HG02588 (cell line): ENCODE results near the gene DUSP15.
"Not testable (repeated sequence)": the region's sequence is repeated elsewhere in the genome, so short reads cannot be mapped to it uniquely, and the experiment has no call there.

Experiments used
- ATAC-seq: cut with Tn5 transposase; IDR thresholded peaks from one replicate; pipeline ENCODE4 v1.9.1; 2021; ENCODE audit warnings: mild to moderate bottlenecking, moderate library complexity; ENCODE audit not compliant: unreplicated experiment

Gene DUSP15

DNA sequence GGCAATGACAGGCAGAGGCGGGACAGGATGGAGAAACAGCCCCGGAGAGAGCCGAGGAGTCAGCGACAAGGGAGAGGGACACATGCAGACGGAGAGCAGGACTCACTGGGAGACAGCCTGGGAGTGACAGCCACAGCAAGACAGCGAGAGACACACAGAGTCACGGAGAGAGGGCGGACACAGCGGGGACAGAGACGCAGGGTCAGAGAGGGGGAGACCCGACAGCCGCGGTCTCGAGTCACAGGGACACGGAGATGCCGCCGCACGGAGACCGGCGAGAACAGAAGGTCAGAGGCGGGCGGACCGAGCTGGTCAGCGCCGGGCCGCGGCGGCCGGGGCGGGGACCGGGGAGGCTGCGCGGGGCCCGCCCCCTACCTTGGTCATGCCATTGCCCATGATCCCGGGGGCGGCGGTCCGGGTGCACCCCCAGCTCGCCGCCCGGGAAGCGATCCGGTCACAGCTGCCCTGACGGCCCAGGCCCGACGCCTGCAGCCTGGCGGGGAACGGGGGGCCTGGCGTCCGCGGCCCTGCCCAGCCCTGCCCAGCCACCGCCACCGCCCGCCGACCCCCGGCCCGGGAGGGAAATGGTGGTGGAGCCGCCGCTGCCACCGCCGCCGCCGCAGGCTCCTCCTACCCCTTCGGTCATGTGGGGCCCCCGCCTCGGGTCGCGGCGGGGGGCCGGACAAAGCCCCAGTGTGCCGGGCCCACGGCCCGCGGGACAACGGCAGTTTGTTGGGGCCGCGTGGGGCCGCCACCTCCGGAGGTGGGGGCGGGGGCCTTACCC, at the start of gene DUSP15, which contains the start of gene TTLL9:
DUSP15 (minus strand) TSS at position 586 of the 784 bp plus-strand sequence; CDS start at position 396, 190 bp downstream.
TTLL9 (plus strand) TSS at position 693 of the 784 bp plus-strand sequence. CDS start 493 bp downstream, outside the sequence.
- ATAC-seq = no peak

DNA sequence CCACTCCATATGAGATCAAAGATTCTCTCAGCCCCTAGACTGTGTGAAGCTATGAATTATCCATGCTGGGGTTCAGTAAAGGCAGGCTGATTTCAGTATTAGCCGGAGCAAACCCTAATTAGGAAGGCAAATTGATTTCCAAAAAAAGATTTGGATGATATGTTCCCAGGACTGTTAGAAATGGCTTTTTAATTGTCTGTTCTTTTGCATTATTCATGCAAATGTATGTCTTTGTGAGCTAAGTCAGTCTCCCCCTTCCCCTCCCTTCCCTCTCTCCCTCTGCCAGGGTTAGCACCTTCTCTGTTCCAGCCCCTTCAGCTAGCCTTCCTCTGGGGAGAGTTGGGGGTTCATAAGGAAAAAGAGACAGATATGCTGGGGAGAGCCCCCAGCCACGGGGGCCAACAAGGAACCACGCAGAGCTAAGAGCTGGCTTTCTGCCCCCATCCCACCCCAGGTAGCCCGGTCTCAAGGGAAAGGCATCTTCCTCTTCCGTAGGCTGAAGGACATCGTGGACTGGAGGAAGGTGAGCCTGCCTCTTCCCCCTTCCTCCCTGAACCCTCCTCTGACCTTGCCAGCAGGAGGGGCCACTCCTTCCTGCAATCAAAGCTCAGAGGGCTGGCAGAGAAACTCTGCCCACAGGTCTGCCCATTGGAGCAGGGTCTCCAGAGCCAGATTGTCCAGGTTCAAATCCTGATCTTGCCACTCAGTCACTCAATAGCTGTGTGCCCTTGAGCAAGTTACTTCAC, 49.3 kb upstream of the DUSP15 start:
- ATAC-seq = no peak

GRCh38 chr20:31918466-31919105, 48.3 kb upstream of the DUSP15 start:
- no peak for ATAC-seq

DNA sequence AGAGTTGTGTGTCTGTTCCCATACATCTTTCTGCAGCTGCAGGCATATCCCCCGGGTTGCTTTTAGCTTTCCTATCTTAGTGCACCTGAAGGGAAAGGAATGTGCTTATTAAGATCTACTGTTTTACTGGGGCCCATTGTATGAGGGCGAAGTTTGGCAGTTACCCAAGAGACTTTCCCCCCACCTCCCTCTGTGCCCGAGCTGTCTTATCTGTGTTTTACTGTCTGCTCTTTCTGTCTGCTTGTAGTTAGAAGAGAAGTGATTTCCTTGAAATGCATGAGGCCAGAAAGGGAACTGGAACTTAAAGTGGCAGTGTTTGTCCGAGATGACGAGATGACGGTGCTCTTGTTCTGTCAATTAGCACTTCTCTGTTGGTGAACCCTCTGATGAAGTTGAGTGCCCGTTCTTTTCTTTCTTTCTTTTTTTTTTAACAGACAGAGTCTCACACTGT, 47.7 kb upstream of the DUSP15 start:
- not testable (repeated sequence) for ATAC-seq

DNA sequence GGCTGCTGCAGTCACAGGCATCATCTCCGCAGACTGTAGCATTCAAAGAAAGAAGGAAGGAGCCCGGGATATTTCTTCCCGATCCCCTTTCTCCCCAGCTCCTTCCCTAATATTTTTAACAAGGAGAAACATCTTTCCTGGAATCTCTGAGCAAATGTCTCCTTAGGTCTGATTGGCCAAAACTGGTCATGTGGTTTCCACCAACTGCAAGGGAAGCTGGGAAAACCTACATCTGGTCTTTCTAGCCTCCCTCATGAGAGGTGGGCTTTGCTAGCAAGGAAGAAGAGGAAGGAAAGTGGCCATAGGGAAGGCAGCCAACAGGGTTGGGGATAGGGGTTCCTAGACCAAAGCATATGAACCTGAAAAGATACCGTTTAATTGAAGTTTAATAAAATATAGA, 46.4 kb upstream of the DUSP15 start:
- no peak for ATAC-seq

- no peak for ATAC-seq
Measured at GRCh38 chr20:31915491-31916280, 45.4 kb upstream of the DUSP15 start.

DNA sequence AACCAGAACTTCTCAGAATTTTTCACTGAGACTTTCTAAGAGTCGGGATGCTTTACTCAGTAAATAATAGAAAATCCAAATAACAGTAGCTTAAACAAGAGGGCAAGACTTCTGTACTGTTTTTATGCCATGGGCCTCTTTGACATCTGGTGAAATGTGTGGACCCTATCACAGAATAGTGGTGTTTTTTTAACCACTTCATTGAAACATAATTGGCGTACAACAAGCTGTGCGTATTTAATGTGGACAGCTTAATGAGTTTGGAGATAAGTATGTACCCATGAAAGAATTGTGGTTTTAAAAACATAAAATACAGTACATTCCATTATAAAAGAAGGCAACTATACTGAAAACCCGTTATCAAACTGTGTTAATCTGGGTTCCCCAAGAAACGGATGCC, 43.8 kb upstream of the DUSP15 start:
- no peak for ATAC-seq

DNA sequence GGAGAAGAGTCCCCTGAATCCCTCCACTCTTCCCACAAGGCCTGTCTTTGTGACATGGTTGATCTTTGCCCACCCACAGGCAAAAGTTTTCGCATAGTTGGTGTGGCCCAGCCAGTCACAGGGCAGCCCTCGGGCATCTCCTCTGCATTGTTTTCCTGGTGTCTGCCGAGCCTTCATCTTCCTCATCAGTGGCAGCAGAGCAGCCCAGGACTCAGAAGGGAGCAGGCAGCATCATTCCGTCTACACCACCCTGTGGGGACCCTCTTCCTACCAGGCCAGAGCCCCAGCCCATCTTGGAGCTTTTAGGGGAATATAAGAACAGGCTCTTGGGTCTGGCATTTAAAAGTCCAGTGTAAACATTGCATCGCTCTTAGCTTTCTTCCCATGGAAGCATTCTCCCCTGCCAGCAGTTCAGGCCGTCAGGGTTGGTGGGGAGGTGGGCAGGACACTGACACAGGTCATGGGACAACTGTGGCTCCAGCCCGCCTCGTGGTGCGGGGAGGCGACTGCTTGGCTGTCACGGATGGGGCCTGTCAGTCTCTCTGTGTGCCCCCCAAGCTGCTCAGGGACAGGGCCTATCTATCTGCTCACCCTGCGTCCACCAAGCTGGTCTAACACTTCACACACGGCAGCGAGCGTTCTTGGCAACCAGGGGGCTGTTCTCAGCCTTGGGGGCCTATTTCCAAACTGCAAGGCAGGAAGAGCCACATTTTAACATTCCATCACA, 43.3 kb upstream of the DUSP15 start:
- no peak for ATAC-seq

GRCh38 chr20:31910071-31910803, 39.9 kb upstream of the DUSP15 start:
- no peak for ATAC-seq

DNA sequence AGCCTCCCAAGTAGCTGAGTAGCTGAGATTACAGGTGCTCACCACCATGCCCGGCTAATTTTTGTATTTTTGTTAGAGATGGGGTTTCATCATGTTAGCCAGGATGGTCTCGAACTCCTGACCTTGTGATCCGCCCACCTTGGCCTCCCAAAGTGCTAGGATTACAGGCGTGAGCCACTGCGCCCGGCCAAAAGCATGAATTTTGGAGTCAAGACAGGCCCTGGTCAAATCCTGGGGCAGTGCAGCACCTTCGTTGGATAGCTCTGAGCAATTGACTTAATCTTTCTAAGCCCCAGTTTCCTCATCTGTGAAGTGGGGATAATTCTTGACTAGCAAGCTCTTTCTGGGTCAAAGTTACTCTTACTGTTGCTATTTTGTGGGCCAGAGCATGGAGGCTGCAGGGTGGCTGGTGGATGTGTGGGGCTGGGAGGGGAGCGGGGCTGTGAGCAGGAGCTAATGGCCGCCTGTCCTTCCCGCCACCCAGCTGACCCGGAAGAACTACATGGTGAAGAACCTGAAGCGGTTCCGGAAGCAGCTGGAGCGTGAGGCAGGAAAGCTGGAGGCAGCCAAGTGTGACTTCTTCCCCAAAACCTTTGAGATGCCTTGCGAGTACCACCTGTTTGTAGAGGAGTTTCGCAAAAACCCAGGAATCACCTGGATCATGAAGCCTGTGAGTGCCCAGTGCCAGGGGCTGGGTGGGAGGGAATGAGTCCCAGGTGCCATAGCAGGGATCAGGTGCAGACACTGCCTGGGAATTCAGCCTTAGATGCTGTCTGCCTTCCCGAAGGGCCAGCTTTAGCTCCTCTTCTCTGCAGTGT, 39.1 kb upstream of the DUSP15 start:
- ATAC-seq = no peak

- ATAC-seq = no peak
Measured at GRCh38 chr20:31908424-31908823, 38.1 kb upstream of the DUSP15 start.

DNA sequence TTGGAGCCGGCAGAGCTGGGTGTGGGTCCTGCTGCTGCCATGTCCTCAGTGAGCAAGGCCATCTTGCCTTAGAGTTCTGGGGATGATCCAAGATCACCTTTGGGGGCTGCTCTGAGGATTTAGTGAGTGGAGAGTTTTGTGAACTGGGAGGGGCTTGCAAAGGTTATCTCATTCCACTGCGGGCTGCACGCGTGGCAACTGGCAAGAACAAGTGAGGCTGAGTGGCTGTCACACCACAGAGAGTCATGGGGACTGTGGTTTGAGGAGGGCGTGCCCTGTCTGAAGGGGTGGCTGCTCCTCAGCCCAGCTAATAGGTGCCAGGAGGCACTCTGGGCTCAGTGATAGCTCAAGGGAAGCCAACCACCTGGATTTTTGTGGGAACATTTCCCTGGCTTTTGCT, 37.7 kb upstream of the DUSP15 start:
- no peak for ATAC-seq

GRCh38 chr20:31907046-31907445, 36.7 kb upstream of the DUSP15 start:
- no peak for ATAC-seq

- ATAC-seq = no peak
Measured at GRCh38 chr20:31906001-31906400, 35.7 kb upstream of the DUSP15 start.

DNA sequence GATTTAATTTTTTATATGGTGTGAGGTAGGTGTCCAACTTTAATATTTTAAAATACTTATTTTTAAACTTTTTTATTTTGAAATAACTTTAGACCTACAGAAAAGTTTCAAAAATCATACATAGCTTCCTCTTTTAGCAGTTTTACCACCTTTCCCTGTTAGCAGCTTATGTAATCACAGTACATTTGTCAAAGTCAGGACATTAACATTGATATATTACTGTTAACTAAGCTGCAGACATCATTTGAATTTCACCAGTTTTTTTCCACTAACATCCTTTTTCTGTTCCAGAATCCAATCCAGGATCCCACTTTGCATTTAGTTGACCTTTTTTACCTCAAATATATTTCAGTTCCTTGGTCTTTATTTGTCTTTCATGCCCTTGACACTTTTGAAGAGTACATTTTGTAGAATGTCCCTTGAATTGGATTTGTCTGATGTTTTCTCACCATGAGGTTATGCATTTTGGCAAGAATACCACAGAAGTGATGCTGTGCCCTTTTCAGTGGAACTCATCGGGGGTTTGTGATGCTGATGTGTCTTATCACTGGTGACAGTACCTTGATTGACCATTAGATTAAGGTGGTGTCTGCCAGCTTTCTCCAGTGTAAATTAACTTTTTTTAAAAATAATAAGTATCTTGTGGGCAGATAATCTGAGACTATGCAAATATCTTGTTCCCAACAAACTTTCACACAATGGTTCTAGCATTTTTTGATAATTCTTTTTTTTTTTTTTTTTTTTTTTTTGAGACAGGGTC, 33.5 kb upstream of the DUSP15 start:
- ATAC-seq = no peak

GRCh38 chr20:31901615-31902014, 31.3 kb upstream of the DUSP15 start:
- no peak for ATAC-seq

DNA sequence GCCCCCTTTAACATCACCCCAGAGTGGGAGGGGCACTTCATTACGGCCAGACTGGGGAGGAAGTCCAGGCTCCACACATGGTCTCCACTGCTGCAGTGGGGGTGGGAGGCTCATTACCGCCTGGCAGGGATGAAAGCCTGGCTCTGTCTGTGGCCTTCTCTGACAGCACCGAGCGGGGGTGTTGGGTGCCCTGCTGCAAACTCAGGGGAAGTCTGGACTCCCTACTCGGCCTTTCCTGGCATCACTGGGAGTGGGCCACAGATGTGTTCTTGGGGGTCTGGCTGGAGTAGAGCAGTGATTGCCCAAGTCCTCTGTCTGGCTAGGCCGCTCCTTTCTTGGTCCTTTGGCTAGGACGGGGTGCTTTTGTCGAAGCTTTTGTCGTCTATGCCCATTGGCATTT, 27.2 kb upstream of the DUSP15 start:
- no peak for ATAC-seq

DNA sequence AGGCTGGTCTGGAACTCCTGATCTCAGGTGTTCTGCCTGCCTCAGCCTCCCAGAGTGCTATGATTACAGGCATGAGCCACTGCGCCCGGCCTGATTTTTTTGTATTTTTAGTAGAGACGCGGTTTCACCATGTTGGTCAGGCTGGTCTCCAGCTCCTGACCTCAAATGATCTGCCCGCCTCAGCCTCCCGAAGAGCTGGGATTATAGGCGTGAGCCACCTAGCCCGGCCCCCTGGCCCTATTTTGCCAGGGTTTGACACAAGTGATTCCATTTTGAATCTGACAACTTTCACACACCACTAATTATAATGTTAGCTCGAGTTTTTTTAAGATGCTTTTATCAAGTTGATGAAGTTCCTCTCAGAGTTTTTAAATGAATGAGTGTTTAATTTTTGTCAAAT, 25.7 kb upstream of the DUSP15 start:
- ATAC-seq = no peak
